ENCODE measurements around the gene EML1.

The EML1 gene

GRCh38 chr14:99785426-99785825, 7.8 kb upstream of the EML1 start:
- Histone ChIP-seq H3K27me3 (ENCODE audit: insufficient read depth, low read length) (no peaks in the 10 kb centered on the region), H3K4me1 (ENCODE audit: insufficient read depth, low read length) (no peaks in the 10 kb centered on the region), H3K4me3 (ENCODE audit: low read length) (no peak overlapping the region), H3K27ac (ENCODE audit: low read depth, low read length) (no peak overlapping the region), H3K9ac (ENCODE audit: low read depth, low read length) (no peak overlapping the region), H3K36me3 (ENCODE audit: insufficient read depth, low read length) (no peaks in the 10 kb centered on the region), H3K9me3 (ENCODE audit: insufficient read depth, low read depth, low read length) (no peaks in the 10 kb centered on the region)
- 91% methylated on average over 9 of the region's 9 CpGs for WGBS

- no peaks in the 10 kb centered on the region for H3K9me3 ChIP-seq (ENCODE audit: insufficient read depth, low read depth, low read length)
- H3K27me3 ChIP-seq (ENCODE audit: insufficient read depth, low read length): no peaks in the 10 kb centered on the region
- no peak overlapping the region for H3K4me3 ChIP-seq (ENCODE audit: low read length)
- H3K27ac ChIP-seq (ENCODE audit: low read depth, low read length): no peak overlapping the region
- H3K36me3 ChIP-seq (ENCODE audit: insufficient read depth, low read length): no peaks in the 10 kb centered on the region
- no peak overlapping the region for H3K9ac ChIP-seq (ENCODE audit: low read depth, low read length)
- 0 out of 2 replicates have a peak, but pooled peaks cover 3% of the 10 kb centered on the region for H3K4me1 ChIP-seq (ENCODE audit: insufficient read depth, low read length)
- WGBS: 94% methylated on average over 8 of the region's 8 CpGs
Observed at GRCh38 chr14:99786511-99786989, 6.7 kb upstream of the EML1 start.

GRCh38 chr14:99788713-99789112, 4.5 kb upstream of the EML1 start:
- H3K36me3 ChIP-seq (ENCODE audit: insufficient read depth, low read length): no peaks in the 10 kb centered on the region
- 0 out of 2 replicates have a peak, but pooled peaks cover 3% of the 10 kb centered on the region for H3K4me1 ChIP-seq (ENCODE audit: insufficient read depth, low read length)
- no peaks in the 10 kb centered on the region for H3K9me3 ChIP-seq (ENCODE audit: insufficient read depth, low read depth, low read length)
- H3K9ac ChIP-seq (ENCODE audit: low read depth, low read length): no peak overlapping the region
- no peak overlapping the region for H3K27ac ChIP-seq (ENCODE audit: low read depth, low read length)
- H3K4me3 ChIP-seq (ENCODE audit: low read length): no peak overlapping the region
- over 99% methylated on average over 6 of the region's 6 CpGs for WGBS
- peaks cover 7% of the 10 kb centered on the region; the same call in 1 of the 2 replicates for H3K27me3 ChIP-seq (ENCODE audit: insufficient read depth, low read length)

- WGBS: 91% methylated on average over 2 of the region's 2 CpGs
- Histone ChIP-seq H3K27me3 (ENCODE audit: insufficient read depth, low read length) (peaks cover 7% of the 10 kb centered on the region; the same call in 1 of the 2 replicates), H3K4me3 (ENCODE audit: low read length) (no peak overlapping the region), H3K9me3 (ENCODE audit: insufficient read depth, low read depth, low read length) (no peaks in the 10 kb centered on the region), H3K27ac (ENCODE audit: low read depth, low read length) (no peak overlapping the region), H3K4me1 (ENCODE audit: insufficient read depth, low read length) (peaks cover 10% of the 10 kb centered on the region), H3K9ac (ENCODE audit: low read depth, low read length) (no peak overlapping the region), H3K36me3 (ENCODE audit: insufficient read depth, low read length) (no peaks in the 10 kb centered on the region)
Observed at GRCh38 chr14:99789581-99789980, 3.6 kb upstream of the EML1 start.

- H3K36me3 ChIP-seq (ENCODE audit: insufficient read depth, low read length): no peaks in the 10 kb centered on the region
- no peak overlapping the region for H3K9ac ChIP-seq (ENCODE audit: low read depth, low read length)
- no peak overlapping the region for H3K27ac ChIP-seq (ENCODE audit: low read depth, low read length)
- peaks cover 15% of the 10 kb centered on the region for H3K4me1 ChIP-seq (ENCODE audit: insufficient read depth, low read length)
- H3K4me3 ChIP-seq (ENCODE audit: low read length): no peak overlapping the region
- peaks cover 7% of the 10 kb centered on the region; the same call in 1 of the 2 replicates for H3K27me3 ChIP-seq (ENCODE audit: insufficient read depth, low read length)
- WGBS: 95% methylated on average over 7 of the region's 7 CpGs
- no peaks in the 10 kb centered on the region for H3K9me3 ChIP-seq (ENCODE audit: insufficient read depth, low read depth, low read length)
Observed at GRCh38 chr14:99790201-99790977, 2.8 kb upstream of the EML1 start.

- WGBS: 86% methylated on average over 6 of the region's 6 CpGs
- H3K9ac ChIP-seq (ENCODE audit: low read depth, low read length): no peak overlapping the region
- no peak overlapping the region for H3K4me3 ChIP-seq (ENCODE audit: low read length)
- H3K27me3 ChIP-seq (ENCODE audit: insufficient read depth, low read length): peaks cover 7% of the 10 kb centered on the region; the same call in 1 of the 2 replicates
- no peaks in the 10 kb centered on the region for H3K36me3 ChIP-seq (ENCODE audit: insufficient read depth, low read length)
- no peak overlapping the region for H3K27ac ChIP-seq (ENCODE audit: low read depth, low read length)
- no peaks in the 10 kb centered on the region for H3K9me3 ChIP-seq (ENCODE audit: insufficient read depth, low read depth, low read length)
- peaks cover 15% of the 10 kb centered on the region for H3K4me1 ChIP-seq (ENCODE audit: insufficient read depth, low read length)
Observed at GRCh38 chr14:99790978-99791376, 2.2 kb upstream of the EML1 start.

- Histone ChIP-seq H3K9me3 (ENCODE audit: insufficient read depth, low read depth, low read length) (no peaks in the 10 kb centered on the region), H3K36me3 (ENCODE audit: insufficient read depth, low read length) (no peaks in the 10 kb centered on the region), H3K9ac (ENCODE audit: low read depth, low read length) (no peak overlapping the region), H3K27ac (ENCODE audit: low read depth, low read length) (no peak overlapping the region), H3K4me1 (ENCODE audit: insufficient read depth, low read length) (peaks cover 15% of the 10 kb centered on the region), H3K4me3 (ENCODE audit: low read length) (no peak overlapping the region), H3K27me3 (ENCODE audit: insufficient read depth, low read length) (peaks cover 7% of the 10 kb centered on the region; the same call in 1 of the 2 replicates)
- 90% methylated on average over 13 of the region's 13 CpGs for WGBS
Observed at GRCh38 chr14:99791476-99792209, 1.6 kb upstream of the EML1 start.

GRCh38 chr14:99792210-99792535, 1.0 kb upstream of the EML1 start:
- H3K9me3 ChIP-seq (ENCODE audit: insufficient read depth, low read depth, low read length): no peaks in the 10 kb centered on the region
- H3K4me3 ChIP-seq (ENCODE audit: low read length): peak overlapping the region; percentile 49; the same call in 1 of the 2 replicates
- H3K27ac ChIP-seq (ENCODE audit: low read depth, low read length): no peak overlapping the region
- H3K4me1 ChIP-seq (ENCODE audit: insufficient read depth, low read length): peaks cover 15% of the 10 kb centered on the region
- no peaks in the 10 kb centered on the region for H3K36me3 ChIP-seq (ENCODE audit: insufficient read depth, low read length)
- peaks cover 7% of the 10 kb centered on the region; the same call in 1 of the 2 replicates for H3K27me3 ChIP-seq (ENCODE audit: insufficient read depth, low read length)
- 90% methylated on average over 6 of the region's 6 CpGs for WGBS
- no peak overlapping the region for H3K9ac ChIP-seq (ENCODE audit: low read depth, low read length)

- H3K9ac ChIP-seq (ENCODE audit: low read depth, low read length): peak overlapping the region; percentile 46
- H3K4me3 ChIP-seq (ENCODE audit: low read length): peak overlapping the region; percentile 49
- no peaks in the 10 kb centered on the region for H3K9me3 ChIP-seq (ENCODE audit: insufficient read depth, low read depth, low read length)
- peaks cover 7% of the 10 kb centered on the region; the same call in 1 of the 2 replicates for H3K27me3 ChIP-seq (ENCODE audit: insufficient read depth, low read length)
- no peaks in the 10 kb centered on the region for H3K36me3 ChIP-seq (ENCODE audit: insufficient read depth, low read length)
- 16% methylated on average over 65 of the region's 65 CpGs for WGBS
- H3K4me1 ChIP-seq (ENCODE audit: insufficient read depth, low read length): peaks cover 15% of the 10 kb centered on the region
- H3K27ac ChIP-seq (ENCODE audit: low read depth, low read length): no peak overlapping the region
Observed at GRCh38 chr14:99792551-99793212, 531 bp upstream of the EML1 start.

GRCh38 chr14:99794151-99794780, 1.1 kb downstream of the EML1 start:
- Histone ChIP-seq H3K36me3 (ENCODE audit: insufficient read depth, low read length) (no peaks in the 10 kb centered on the region), H3K4me1 (ENCODE audit: insufficient read depth, low read length) (peaks cover 15% of the 10 kb centered on the region), H3K9ac (ENCODE audit: low read depth, low read length) (peak overlapping the region; percentile 78), H3K27ac (ENCODE audit: low read depth, low read length) (no peak overlapping the region), H3K27me3 (ENCODE audit: insufficient read depth, low read length) (peaks cover 7% of the 10 kb centered on the region; the same call in 1 of the 2 replicates), H3K4me3 (ENCODE audit: low read length) (peak overlapping the region; percentile 80), H3K9me3 (ENCODE audit: insufficient read depth, low read depth, low read length) (no peaks in the 10 kb centered on the region)
- 51% methylated on average over 3 of the region's 4 CpGs for WGBS
